AG09319 (cell line): ENCODE measurements around the gene PDXP.

Source experiments
- DNase-seq: peaks from one replicate; pipeline ENCODE4 v3.0.0-alpha.2; 2010; ENCODE audit warnings: low read depth; ENCODE audit errors: extremely low read depth
- CTCF ChIP-seq: IDR thresholded peaks from 2 replicates; pipeline ENCODE4 v1.5.1; 2011; ENCODE audit warnings: low read depth, mild to moderate bottlenecking, inconsistent platforms, low read length, moderate library complexity

PDXP gene

DNA sequence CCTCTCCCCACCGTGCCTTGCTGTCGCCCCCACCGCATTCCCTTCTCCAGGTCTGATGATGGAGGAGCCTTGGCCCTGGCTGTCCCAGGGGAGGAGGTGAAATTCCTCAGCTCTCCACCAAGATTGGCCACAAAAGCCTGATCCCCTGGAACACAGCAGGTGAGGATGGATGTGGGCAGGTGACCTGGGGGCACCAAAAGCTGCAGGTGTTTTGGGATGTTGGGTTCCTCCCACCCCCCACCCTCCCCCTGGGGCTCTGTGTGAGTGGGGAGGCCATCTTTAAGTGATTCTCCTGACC lies 39.0 kb downstream of the PDXP start:
- no peak for DNase-seq
- TF ChIP-seq CTCF = no peak

- TF ChIP-seq CTCF = no peak
- DNase-seq = no peak
Observed at GRCh38 chr22:37701141-37701786, 42.7 kb downstream of the PDXP start.

- no peak for TF ChIP-seq CTCF
Observed at GRCh38 chr22:37703906-37704305, 45.4 kb downstream of the PDXP start.

GRCh38 chr22:37704645-37705044 lies 46.1 kb downstream of the PDXP start:
- TF ChIP-seq CTCF = no peak
- no peak for DNase-seq

More at GRCh38 chr22:37703906-37704305, 45.4 kb downstream of the PDXP start:
- no peak for DNase-seq

GRCh38 chr22:37705205-37705604 lies 46.7 kb downstream of the PDXP start:
- no peak for DNase-seq
- TF ChIP-seq CTCF = no peak

- no peak for DNase-seq
- TF ChIP-seq CTCF = no peak
Observed at GRCh38 chr22:37708580-37709444, 50.3 kb downstream of the PDXP start.

- no peak for DNase-seq
Observed at GRCh38 chr22:37709445-37709765, 50.9 kb downstream of the PDXP start.

More at GRCh38 chr22:37709445-37709765, 50.9 kb downstream of the PDXP start:
- no peak for TF ChIP-seq CTCF
